Measurements from ENCODE around the gene VAV3.

DNA sequence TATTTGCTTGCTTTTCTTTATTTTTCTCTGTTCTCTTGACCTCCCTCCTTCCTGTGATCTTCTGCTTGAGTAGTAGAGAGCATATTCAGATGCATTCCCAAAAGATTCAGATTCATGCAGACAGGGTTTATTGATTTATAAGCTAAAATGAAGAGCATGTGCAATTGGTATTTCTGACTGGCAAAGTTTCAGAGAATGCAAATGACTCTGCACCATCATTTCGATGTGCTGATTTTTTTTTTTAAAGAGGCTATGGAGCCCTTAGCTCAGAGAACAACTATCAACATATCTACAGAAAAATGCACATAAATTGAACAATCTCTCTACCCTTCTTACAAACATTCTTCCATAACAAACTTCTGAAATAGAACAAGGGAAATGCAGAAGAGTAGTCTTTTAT is 312.0 kb downstream of the VAV3 start:
- TF ChIP-seq, protein P1, sequence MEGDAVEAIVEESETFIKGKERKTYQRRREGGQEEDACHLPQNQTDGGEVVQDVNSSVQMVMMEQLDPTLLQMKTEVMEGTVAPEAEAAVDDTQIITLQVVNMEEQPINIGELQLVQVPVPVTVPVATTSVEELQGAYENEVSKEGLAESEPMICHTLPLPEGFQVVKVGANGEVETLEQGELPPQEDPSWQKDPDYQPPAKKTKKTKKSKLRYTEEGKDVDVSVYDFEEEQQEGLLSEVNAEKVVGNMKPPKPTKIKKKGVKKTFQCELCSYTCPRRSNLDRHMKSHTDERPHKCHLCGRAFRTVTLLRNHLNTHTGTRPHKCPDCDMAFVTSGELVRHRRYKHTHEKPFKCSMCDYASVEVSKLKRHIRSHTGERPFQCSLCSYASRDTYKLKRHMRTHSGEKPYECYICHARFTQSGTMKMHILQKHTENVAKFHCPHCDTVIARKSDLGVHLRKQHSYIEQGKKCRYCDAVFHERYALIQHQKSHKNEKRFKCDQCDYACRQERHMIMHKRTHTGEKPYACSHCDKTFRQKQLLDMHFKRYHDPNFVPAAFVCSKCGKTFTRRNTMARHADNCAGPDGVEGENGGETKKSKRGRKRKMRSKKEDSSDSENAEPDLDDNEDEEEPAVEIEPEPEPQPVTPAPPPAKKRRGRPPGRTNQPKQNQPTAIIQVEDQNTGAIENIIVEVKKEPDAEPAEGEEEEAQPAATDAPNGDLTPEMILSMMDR (IDR thresholded peaks at IDR 0.05; ENCODE audit: control extremely low read depth in 1 of 3, insufficient read depth in 1 of 3, low read depth in 1 of 3, low read length in 3 of 3) = no peak
- no peak for TF ChIP-seq TBP (IDR thresholded peaks at IDR 0.05; ENCODE audit: low read depth, low read length)
- TF ChIP-seq TEAD4 (IDR thresholded peaks at IDR 0.05; ENCODE audit: low read depth, low read length) = no peak
- TF ChIP-seq POLR2A (IDR thresholded peaks at IDR 0.05; ENCODE audit: control extremely low read depth in 1 of 2, low read depth in 2 of 2, low read length in 2 of 2) = no peak
- no peak for TF ChIP-seq MAFK (IDR thresholded peaks at IDR 0.05; ENCODE audit: low read depth, low read length)
- TF ChIP-seq TAF1 (IDR thresholded peaks at IDR 0.05; ENCODE audit: low read depth, low read length) = no peak
- no peak for TF ChIP-seq POLR2AphosphoS5 (IDR thresholded peaks at IDR 0.05; ENCODE audit: low read depth, low read length)
- no peak for TF ChIP-seq EP300 (IDR thresholded peaks at IDR 0.05; ENCODE audit: borderline replicate concordance in 1 of 2, low read depth in 2 of 2, low read length in 2 of 2)
- TF ChIP-seq EZH2 (IDR thresholded peaks at IDR 0.05; ENCODE audit: low read depth, low read length, severe bottlenecking) = no peak
- no peak for TF ChIP-seq CBX5 (IDR thresholded peaks at IDR 0.05; ENCODE audit: low read depth, low read length)
